ENCODE results near the gene GCA. TPM values are rescaled to one million over a fixed set of nuclear protein-coding genes. Genes with fewer than 3 reads are reported as not detected.

GCA gene
- total and polyA plus RNA-seq, 7 donors, result 1.6 to 5.2 (median 3.6) TPM

GRCh38 chr2:162300266-162300665 lies 43.7 kb upstream of the GCA start:
- intact Hi-C loops (cut with DNase I), result no loop called here
- ATAC-seq, result no peak
- Histone ChIP-seq H3K27me3 (ENCODE audit: insufficient read depth in 3 of 3, low read length in 2 of 3) (no peaks in the 10 kb centered on the region), H3K36me3 (ENCODE audit: insufficient read depth in 1 of 2, low read depth in 1 of 2) (no peaks in the 10 kb centered on the region), H3K4me3 (no peak overlapping the region), H3K27ac (no peak overlapping the region), H3K9me3 (no peaks in the 10 kb centered on the region), H3K4me1 (peaks cover 5% of the 10 kb centered on the region)
- no peak for DNase-seq
- TF ChIP-seq CTCF (IDR thresholded peaks at IDR 0.05), result no peak

- DNase-seq (peak in 1 of 2 donors; percentile 19), ATAC-seq (peak in 3 of 4 donors; percentile 53 to 73 (median 53))
- H3K27me3 ChIP-seq (ENCODE audit: insufficient read depth in 3 of 3, low read length in 2 of 3), result no peaks in the 10 kb centered on the region
- TF ChIP-seq CTCF (IDR thresholded peaks at IDR 0.05), result peak; percentile 81
- no peak overlapping the region for H3K27ac ChIP-seq
- intact Hi-C loops (cut with DNase I), result no loop called here
- no peaks in the 10 kb centered on the region for H3K36me3 ChIP-seq (ENCODE audit: insufficient read depth in 1 of 2, low read depth in 1 of 2)
- H3K9me3 ChIP-seq, result no peaks in the 10 kb centered on the region
- H3K4me1 ChIP-seq, result peaks cover 5% of the 10 kb centered on the region
- H3K4me3 ChIP-seq, result no peak overlapping the region
- 8 to 13% (median 10%) methylated on average over 6 of the region's 6 CpGs for WGBS, 3 donors
Observed at GRCh38 chr2:162301151-162301804, 42.7 kb upstream of the GCA start.

GRCh38 chr2:162301877-162302276 lies 42.1 kb upstream of the GCA start:
- intact Hi-C loops (cut with DNase I), result no loop called here
- ATAC-seq, result no peak
- no peak overlapping the region for H3K4me3 ChIP-seq
- 65 to 91% (median 76%) methylated on average over 1 of the region's 1 CpG for WGBS, 3 donors
- no peak for DNase-seq
- H3K9me3 ChIP-seq, result no peaks in the 10 kb centered on the region
- no peak overlapping the region for H3K27ac ChIP-seq
- H3K4me1 ChIP-seq, result peaks cover 5% of the 10 kb centered on the region
- H3K36me3 ChIP-seq (ENCODE audit: insufficient read depth in 1 of 2, low read depth in 1 of 2), result peaks cover 0 to 3% of the 10 kb centered on the region in 2 donors
- TF ChIP-seq CTCF (IDR thresholded peaks at IDR 0.05), result no peak
- H3K27me3 ChIP-seq (ENCODE audit: insufficient read depth in 3 of 3, low read length in 2 of 3), result no peaks in the 10 kb centered on the region

GRCh38 chr2:162305901-162306300 lies 38.0 kb upstream of the GCA start:
- Histone ChIP-seq H3K36me3 (ENCODE audit: insufficient read depth in 1 of 2, low read depth in 1 of 2) (peaks cover 0 to 7% of the 10 kb centered on the region in 2 donors), H3K9me3 (no peaks in the 10 kb centered on the region), H3K4me1 (peaks cover 3% of the 10 kb centered on the region), H3K27me3 (ENCODE audit: insufficient read depth in 3 of 3, low read length in 2 of 3) (no peaks in the 10 kb centered on the region), H3K4me3 (no peak overlapping the region), H3K27ac (no peak overlapping the region)
- no peak for TF ChIP-seq CTCF (IDR thresholded peaks at IDR 0.05)
- intact Hi-C loops (cut with DNase I), result no loop called here
- no peak for DNase-seq
- WGBS, 3 donors, result 78 to 84% (median 82%) methylated on average over 3 of the region's 3 CpGs
- no peak for ATAC-seq

Measured in psoas muscle (tissue), 8 donors.